Cardiac muscle cell (in vitro differentiated cells and primary cell): ENCODE results near the gene CENPF. TPM values are rescaled to one million over a fixed set of nuclear protein-coding genes. Genes with fewer than 3 reads are reported as not detected.

ENCODE experiments used
- DNase-seq, 2 donors: peaks; one replicate each; pipeline versions ENCODE4 v3.0.0 to v3.0.0-alpha.2; 2010 to 2017; ENCODE audit warnings: low read depth in 1 of 2, low spot score in 1 of 2
- H3K27ac ChIP-seq: fragments of 200-600 bp; sonication (generic); 2 replicates; pipeline ENCODE4 v1.5.1; 2016
- H3K27me3 ChIP-seq: fragments of 200-600 bp; sonication (generic); 2 replicates; pipeline ENCODE4 v1.6.0; 2016; ENCODE audit warnings: control low read depth
- H3K36me3 ChIP-seq: fragments of 200-600 bp; sonication (generic); 2 replicates; pipeline ENCODE4 v1.5.1; 2016; ENCODE audit warnings: control low read depth
- H3K4me1 ChIP-seq: fragments of 200-600 bp; sonication (generic); 2 replicates; pipeline ENCODE4 v1.8.1; 2017; ENCODE audit warnings: low read depth, mild to moderate bottlenecking, mixed run types
- H3K4me3 ChIP-seq: fragments of 200-600 bp; sonication (generic); 2 replicates; pipeline ENCODE4 v1.5.1; 2016; ENCODE audit warnings: mild to moderate bottlenecking
- H3K9me3 ChIP-seq: fragments of 200-600 bp; sonication (generic); 2 replicates; pipeline ENCODE4 v1.5.1; 2017; ENCODE audit warnings: low read depth, mild to moderate bottlenecking, control low read depth
- polyA plus RNA-seq: library from polyadenylated mRNA; unstranded; fragments of >200 nt; fragmentation: Nextera tagmentation; extraction: Ambion mirVana; gene quantifications from 2 replicates; pipeline ENCODE4 v1.2.1, GENCODE V29; 2016
- total RNA-seq: library from RNA; depleted of rRNA; stranded (reverse); fragments of >200 nt; gene quantifications from 2 replicates; pipeline ENCODE4 v1.2.3, GENCODE V29; 2016
- TF ChIP-seq, protein P1 (sequence below): IDR thresholded peaks from 2 replicates; pipeline ENCODE4 v1.5.1; 2012; ENCODE audit warnings: low read depth, mild to moderate bottlenecking, low read length

Gene CENPF
- total and polyA plus RNA-seq, 2 experiments from 2014 or later, result 9.7 to 79.7 TPM

DNA sequence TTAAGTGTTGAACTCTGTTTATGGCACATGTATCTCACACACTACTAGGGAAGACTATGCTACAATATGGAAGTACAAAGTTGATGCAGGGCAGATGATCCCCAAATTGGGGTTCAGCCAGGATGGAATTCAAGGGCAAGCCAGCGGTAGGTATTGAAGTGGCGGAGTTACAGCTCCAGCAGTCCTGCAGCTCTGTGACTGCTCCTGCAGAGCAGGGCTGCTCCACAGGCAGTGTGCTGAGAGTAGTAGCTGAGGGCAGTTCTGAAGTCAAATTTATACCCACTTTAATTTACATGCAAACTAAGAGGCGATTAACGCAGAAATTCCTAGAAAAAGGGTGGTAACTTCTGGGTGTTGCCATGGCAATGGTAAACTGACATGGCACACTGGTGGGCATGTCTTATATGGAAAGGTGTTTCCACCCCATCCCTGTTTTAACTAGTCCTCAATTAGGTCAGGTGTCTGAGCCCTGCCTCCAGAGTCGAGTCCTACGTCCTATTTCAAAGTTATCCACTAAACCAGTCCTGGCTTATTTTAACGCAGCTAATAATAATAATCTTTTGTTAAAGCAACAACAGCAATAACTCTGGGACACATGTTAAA lies 20.6 kb upstream of the CENPF start:
- Histone ChIP-seq H3K27me3 (peaks cover 4% of the 10 kb centered on the region), H3K27ac (no peak overlapping the region), H3K4me3 (no peak overlapping the region), H3K36me3 (no peaks in the 10 kb centered on the region), H3K4me1 (no peaks in the 10 kb centered on the region), H3K9me3 (no peaks in the 10 kb centered on the region)
- no peak for DNase-seq
- TF ChIP-seq, protein P1, sequence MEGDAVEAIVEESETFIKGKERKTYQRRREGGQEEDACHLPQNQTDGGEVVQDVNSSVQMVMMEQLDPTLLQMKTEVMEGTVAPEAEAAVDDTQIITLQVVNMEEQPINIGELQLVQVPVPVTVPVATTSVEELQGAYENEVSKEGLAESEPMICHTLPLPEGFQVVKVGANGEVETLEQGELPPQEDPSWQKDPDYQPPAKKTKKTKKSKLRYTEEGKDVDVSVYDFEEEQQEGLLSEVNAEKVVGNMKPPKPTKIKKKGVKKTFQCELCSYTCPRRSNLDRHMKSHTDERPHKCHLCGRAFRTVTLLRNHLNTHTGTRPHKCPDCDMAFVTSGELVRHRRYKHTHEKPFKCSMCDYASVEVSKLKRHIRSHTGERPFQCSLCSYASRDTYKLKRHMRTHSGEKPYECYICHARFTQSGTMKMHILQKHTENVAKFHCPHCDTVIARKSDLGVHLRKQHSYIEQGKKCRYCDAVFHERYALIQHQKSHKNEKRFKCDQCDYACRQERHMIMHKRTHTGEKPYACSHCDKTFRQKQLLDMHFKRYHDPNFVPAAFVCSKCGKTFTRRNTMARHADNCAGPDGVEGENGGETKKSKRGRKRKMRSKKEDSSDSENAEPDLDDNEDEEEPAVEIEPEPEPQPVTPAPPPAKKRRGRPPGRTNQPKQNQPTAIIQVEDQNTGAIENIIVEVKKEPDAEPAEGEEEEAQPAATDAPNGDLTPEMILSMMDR, result no peak

DNA sequence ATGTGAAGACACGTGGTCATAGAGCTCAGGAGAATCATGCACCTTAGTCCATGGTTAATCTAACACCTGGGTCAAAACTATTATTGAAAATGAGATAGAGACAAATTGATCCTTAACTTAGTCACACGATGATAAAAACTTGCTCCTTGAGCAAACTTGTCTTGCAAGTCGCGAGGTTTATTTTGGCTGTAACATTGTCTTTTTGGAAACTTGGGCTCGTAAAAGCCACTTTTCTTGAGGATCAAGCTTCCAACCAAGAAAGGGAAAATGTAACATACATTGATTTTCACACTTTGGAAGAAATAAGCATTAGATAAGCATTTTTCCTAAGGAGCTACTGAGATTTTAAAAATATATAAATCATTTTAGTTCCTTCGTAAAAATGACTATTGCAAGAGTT lies 19.9 kb upstream of the CENPF start:
- Histone ChIP-seq H3K4me3 (no peak overlapping the region), H3K27me3 (peaks cover 4% of the 10 kb centered on the region), H3K9me3 (no peaks in the 10 kb centered on the region), H3K4me1 (no peaks in the 10 kb centered on the region), H3K27ac (no peak overlapping the region), H3K36me3 (no peaks in the 10 kb centered on the region)
- TF ChIP-seq, protein P1, result no peak
- no peak for DNase-seq

DNA sequence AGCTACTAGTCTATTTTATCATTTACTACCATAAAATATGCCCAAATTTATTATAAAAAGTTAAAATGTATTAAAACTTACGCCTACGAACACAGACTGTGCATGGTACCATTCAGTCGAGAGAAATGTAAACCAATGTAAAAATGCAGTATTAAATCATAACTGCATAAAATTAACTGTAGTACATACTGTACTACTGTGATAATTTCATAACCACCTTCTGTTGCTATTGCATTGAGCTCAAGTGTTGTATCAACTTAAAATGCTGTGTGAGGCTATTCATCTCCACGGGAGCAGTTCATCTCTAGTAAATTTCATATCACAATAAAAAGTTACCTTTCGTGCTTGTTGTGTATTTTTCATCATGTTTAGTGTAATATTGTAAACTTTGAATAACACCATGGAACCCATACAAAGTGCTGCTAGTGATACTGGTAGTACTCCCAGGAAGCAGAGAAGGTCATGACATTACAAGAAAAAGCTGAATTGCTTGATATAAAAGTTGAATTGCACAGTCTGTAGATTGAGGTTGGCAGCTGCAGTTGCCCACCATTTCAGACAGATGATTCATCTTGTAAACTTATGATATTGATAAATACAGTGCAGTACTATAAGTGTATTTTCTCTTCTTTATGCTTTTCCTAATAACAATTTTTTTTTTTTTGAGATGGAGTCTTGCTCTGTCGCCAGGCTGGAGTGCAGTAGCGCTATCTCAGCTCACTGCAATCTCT lies 19.0 kb upstream of the CENPF start:
- TF ChIP-seq, protein P1, result no peak
- H3K4me3 ChIP-seq, result no peak overlapping the region
- H3K4me1 ChIP-seq, result no peaks in the 10 kb centered on the region
- H3K9me3 ChIP-seq, result no peaks in the 10 kb centered on the region
- peaks cover 4% of the 10 kb centered on the region for H3K27me3 ChIP-seq
- H3K27ac ChIP-seq, result no peak overlapping the region
- no peak for DNase-seq
- H3K36me3 ChIP-seq, result no peaks in the 10 kb centered on the region

DNA sequence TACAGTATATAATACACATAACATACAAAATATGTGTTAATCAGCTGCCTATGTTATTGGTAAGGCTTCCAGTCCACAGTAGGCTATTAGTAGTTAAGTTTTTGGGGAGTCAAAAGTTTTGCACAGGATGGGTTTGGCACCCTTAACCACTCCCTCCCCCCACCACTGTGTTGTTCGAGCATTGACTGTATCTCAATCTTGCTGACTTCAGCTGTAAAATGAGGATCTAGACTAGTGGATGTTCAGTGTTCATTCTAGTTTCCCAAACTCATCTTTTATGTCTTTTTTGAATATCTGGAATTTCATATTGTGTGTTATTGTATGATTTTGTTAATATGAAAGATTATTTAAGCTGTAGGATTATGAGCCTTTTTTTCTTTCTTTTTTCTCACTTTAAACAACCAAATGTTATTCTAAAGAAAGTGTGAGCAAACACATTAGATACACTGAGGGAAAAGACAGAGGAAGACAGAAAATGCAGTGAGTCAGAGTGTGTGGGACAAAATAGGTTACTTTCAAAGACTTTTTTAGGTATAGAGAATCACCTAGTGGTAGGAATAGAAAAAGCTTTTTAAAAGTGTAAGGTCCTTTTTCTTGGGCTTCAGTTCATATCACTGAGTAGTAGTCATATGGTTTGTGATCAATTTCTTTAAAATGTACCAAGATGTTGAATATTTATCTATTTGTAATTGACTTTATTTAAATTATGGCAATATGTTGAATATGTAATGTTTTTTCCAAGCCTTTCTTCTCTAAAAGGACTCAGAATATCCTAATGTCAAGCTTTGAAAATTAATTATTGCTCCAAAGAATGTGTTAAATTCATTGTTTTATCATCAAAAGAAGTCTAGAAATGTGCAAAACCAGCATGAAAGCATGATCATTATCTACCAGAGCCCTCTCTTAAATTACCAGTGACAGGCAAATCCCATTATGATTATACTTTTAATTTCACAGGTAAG lies 17.9 kb upstream of the CENPF start:
- Histone ChIP-seq H3K36me3 (no peaks in the 10 kb centered on the region), H3K4me3 (no peak overlapping the region), H3K27me3 (peaks cover 4% of the 10 kb centered on the region), H3K27ac (no peak overlapping the region), H3K4me1 (no peaks in the 10 kb centered on the region), H3K9me3 (no peaks in the 10 kb centered on the region)
- TF ChIP-seq, protein P1, result peak; percentile 84
- peak; percentile 27 to 75 for DNase-seq

DNA sequence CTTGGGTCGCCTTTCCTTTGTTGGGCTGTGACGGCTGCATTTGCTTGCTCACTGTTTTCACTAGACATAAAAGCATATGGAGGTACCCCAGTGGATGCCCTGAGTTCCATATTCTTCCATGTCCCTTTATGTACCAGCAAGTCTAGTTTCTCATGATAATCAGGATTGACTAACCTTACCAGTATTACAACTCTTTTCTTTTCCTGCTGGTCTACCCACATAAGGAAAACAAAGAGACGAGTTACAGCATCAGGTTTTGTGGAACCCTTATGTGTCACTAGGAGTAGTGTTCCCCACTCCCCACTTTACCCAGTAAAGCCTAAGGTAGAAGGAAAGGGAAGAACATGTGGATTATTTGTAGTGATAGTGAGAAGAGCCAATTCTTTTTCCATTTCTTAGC lies 16.4 kb upstream of the CENPF start:
- DNase-seq, result no peak
- Histone ChIP-seq H3K27ac (no peak overlapping the region), H3K9me3 (no peaks in the 10 kb centered on the region), H3K36me3 (no peaks in the 10 kb centered on the region), H3K27me3 (peaks cover 4% of the 10 kb centered on the region), H3K4me1 (no peaks in the 10 kb centered on the region), H3K4me3 (no peak overlapping the region)
- TF ChIP-seq, protein P1, result no peak
